Thoracic aorta endothelial cell (primary cell): ENCODE results near the gene OR2M2. TPM values are rescaled to one million over a fixed set of nuclear protein-coding genes. Genes with fewer than 3 reads are reported as not detected.

ENCODE experiments used
- total RNA-seq: library from RNA; depleted of rRNA; stranded (reverse); fragments of >200 nt; gene quantifications from 2 replicates; pipeline ENCODE4 v1.2.3, GENCODE V29; 2012

The OR2M2 gene, protein sequence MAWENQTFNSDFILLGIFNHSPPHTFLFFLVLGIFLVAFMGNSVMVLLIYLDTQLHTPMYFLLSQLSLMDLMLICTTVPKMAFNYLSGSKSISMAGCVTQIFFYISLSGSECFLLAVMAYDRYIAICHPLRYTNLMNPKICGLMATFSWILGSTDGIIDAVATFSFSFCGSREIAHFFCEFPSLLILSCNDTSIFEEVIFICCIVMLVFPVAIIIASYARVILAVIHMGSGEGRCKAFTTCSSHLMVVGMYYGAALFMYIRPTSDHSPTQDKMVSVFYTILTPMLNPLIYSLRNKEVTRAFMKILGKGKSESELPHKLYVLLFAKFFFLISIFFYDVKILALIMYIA
- total RNA-seq, result not detected in 2 replicates

DNA sequence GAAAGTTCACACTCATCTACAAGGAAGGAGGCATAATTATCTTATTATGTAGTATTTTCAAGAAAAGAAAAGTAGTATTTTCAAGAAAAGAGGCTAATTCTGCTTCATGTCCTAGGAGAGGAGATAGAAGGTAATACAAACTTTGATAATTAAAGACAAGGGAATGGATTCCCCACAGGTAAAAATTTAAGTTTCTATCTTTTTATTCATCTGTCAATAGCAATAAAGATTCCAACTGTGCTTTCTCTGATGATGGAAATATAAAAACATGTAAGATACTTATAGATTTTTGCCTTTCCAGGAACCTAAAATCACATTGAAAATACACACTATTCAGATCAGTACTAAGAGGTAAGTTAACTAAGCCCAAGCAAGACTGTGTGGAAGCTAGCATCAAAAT is at the start of gene OR2M2:
OR2M2 (plus strand) TSS at position 301 of the 400 bp plus-strand sequence. CDS start 5,165 bp downstream, outside the sequence.

DNA sequence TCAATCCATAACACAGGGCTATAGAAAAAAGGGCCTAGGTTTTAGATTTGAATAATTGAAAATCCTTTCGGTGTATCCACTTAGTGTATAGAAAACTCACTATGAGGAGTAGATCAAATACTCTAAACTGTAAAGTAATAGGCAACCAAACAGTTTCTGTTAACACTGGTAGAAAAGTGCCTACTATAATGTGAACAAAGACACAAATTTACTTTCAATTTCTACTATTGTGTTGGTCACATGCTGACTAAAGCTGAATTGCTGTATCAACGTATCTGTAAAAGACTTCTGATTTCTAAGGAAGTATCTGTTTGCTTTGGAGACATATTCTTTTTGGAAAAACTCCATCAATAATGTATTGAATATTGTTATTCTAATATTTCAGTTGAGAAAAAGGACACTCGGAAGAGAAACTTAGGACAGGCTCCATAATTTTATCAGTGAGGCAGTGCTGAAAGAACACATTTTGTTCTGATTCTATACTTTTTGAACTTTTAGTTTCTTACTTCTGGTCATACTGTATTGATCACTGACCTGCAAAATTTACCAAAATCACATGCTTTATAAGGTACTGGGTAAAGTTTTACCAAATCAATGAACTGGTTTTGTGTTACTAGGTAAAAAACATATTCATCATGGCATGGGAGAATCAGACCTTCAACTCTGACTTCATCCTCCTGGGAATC is 30.0 kb upstream of the OR2M2 start, which contains the start of gene OR2M5:
OR2M5 (plus strand) TSS at position 636 of the 686 bp plus-strand sequence; CDS start at position 636, 0 bp downstream.

DNA sequence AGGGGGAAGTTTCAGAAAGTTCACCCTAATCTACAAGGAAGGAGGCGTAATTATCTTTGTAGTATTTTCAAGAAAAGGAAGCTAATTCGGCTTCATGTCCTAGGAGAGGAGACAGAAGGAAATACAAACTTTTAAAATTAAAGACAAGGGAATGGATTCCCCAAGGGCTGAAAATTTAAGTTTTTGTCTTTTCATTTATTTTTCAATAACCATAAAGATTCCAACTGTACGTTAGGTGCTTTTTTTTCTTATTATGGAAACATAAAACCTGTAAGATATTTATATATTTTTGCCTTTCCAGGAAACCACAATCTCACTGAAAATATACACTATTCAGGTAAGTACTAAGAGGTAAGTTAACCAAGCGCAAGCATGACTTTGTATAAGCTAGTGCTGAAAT is 22.3 kb downstream of the OR2M2 start, which contains the start of gene OR2M3:
OR2M3 (plus strand) TSS at position 301 of the 400 bp plus-strand sequence. CDS start 5,803 bp downstream, outside the sequence.

Other genes starting within 250 kb of the OR2M2 start
- not detected in 2 replicates for gene OR2AJ1, start 249.9 kb upstream of the OR2M2 start, total RNA-seq
- gene OR2L8, start 226.0 kb upstream of the OR2M2 start, total RNA-seq, result not detected in 2 replicates
- not detected in 2 replicates for gene OR2AK2, start 209.6 kb upstream of the OR2M2 start, total RNA-seq
- not detected in 2 replicates for gene OR2L5, start 161.2 kb upstream of the OR2M2 start, total RNA-seq
- not detected in 2 replicates for gene OR2L2, start 144.8 kb upstream of the OR2M2 start, total RNA-seq
- gene OR2L3, start 128.0 kb upstream of the OR2M2 start, total RNA-seq, result not detected in 2 replicates
- gene OR2L13, start 79.6 kb upstream of the OR2M2 start, total RNA-seq, result not detected in 2 replicates
- gene OR2M5, start 29.7 kb upstream of the OR2M2 start, total RNA-seq, result not detected in 2 replicates
- not detected in 2 replicates for gene OR2M3, start 22.4 kb downstream of the OR2M2 start, total RNA-seq
- not detected in 2 replicates for gene OR2M4, start 56.6 kb downstream of the OR2M2 start, total RNA-seq
- 0.13 TPM in 1 of 2 replicates, not detected in the other for gene OR2T33, start 103.2 kb downstream of the OR2M2 start, total RNA-seq
- not detected in 2 replicates for gene OR2T12, start 128.6 kb downstream of the OR2M2 start, total RNA-seq
- gene OR2M7, start 149.7 kb downstream of the OR2M2 start, total RNA-seq, result not detected in 2 replicates
- gene OR14C36, start 174.0 kb downstream of the OR2M2 start, total RNA-seq, result not detected in 2 replicates
- not detected in 2 replicates for gene OR2T4, start 186.8 kb downstream of the OR2M2 start, total RNA-seq
- not detected in 2 replicates for gene OR2T6, start 200.9 kb downstream of the OR2M2 start, total RNA-seq
- gene OR2T1, start 228.2 kb downstream of the OR2M2 start, total RNA-seq, result not detected in 2 replicates